CD4-positive, alpha-beta T cell treated with Interleukin-17A for 4 hours (primary cell): ENCODE results near the gene LRRC8E.

Experiments used
- DNase-seq: peaks from one replicate; pipeline ENCODE4 v3.0.0-alpha.2; 2020; ENCODE audit warnings: mixed read lengths

The LRRC8E gene

GRCh38 chr19:7888145-7888825, at the start of gene LRRC8E:
Gene LRRC8E, plus strand, starts transcription at chr19:7888510. Its CDS starts 7,094 bp downstream, at chr19:7895604.
- peak; percentile 63 for DNase-seq

- no peak for DNase-seq
Measured at GRCh38 chr19:7839476-7839875, 48.8 kb upstream of the LRRC8E start.

GRCh38 chr19:7840629-7841028, 47.7 kb upstream of the LRRC8E start:
- DNase-seq = no peak

GRCh38 chr19:7841751-7842660, 46.3 kb upstream of the LRRC8E start:
- no peak for DNase-seq

GRCh38 chr19:7842661-7843294, 45.5 kb upstream of the LRRC8E start:
- no peak for DNase-seq

GRCh38 chr19:7843521-7843920, 44.8 kb upstream of the LRRC8E start:
- DNase-seq = no peak

- no peak for DNase-seq
Measured at GRCh38 chr19:7844405-7844804, 43.9 kb upstream of the LRRC8E start.

GRCh38 chr19:7844951-7845350, 43.4 kb upstream of the LRRC8E start:
- no peak for DNase-seq

GRCh38 chr19:7845390-7846154, 42.7 kb upstream of the LRRC8E start:
- DNase-seq = no peak

- DNase-seq = no peak
Measured at GRCh38 chr19:7846155-7846646, 42.1 kb upstream of the LRRC8E start.

- DNase-seq = no peak
Measured at GRCh38 chr19:7847664-7848063, 40.6 kb upstream of the LRRC8E start.

GRCh38 chr19:7848779-7849457, 39.4 kb upstream of the LRRC8E start:
- no peak for DNase-seq

- no peak for DNase-seq
Measured at GRCh38 chr19:7849631-7849999, 38.7 kb upstream of the LRRC8E start.

GRCh38 chr19:7850000-7850813, 38.1 kb upstream of the LRRC8E start:
- no peak for DNase-seq

- DNase-seq = no peak
Measured at GRCh38 chr19:7850945-7851622, 37.2 kb upstream of the LRRC8E start.

GRCh38 chr19:7851623-7852500, 36.4 kb upstream of the LRRC8E start:
- no peak for DNase-seq

- peak; percentile 79 for DNase-seq
Measured at GRCh38 chr19:7852851-7853769, 35.2 kb upstream of the LRRC8E start.

GRCh38 chr19:7853770-7854128, 34.6 kb upstream of the LRRC8E start:
- no peak for DNase-seq
